ENCODE data around the gene NFRKB. TPM values are rescaled to one million over a fixed set of nuclear protein-coding genes. Genes with fewer than 3 reads are reported as not detected.

Gene NFRKB
- total and polyA plus RNA-seq, 9 donors: 15.3 to 33.9 (median 27.4) TPM

DNA sequence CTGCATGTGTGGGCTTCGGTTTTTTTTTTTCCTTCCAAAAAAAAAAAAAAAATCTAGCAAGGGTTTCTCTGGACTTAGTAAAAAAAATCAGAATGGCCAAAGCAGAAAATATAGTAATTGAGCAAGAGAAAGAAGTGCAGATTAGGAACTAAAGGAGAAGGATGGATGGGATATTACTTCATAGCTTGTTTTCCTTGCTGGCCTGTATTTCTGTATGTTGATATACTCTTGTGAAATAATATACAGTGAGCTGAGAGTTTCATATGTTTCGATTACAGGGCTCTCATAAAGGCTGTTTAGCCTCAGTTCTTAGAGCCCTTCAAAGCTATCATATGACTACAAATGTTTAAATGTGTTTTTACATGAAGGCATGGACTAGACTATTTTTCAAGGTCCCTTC, 34.3 kb upstream of the NFRKB start:
- 89 to 93% (median 93%) methylated on average over 2 of the region's 2 CpGs for WGBS, 3 donors
- Histone ChIP-seq H3K27ac (no peak overlapping the region), H3K36me3 (no peaks in the 10 kb centered on the region), H3K9me3 (no peaks in the 10 kb centered on the region), H3K4me1 (ENCODE audit: insufficient read depth) (peaks cover 1% of the 10 kb centered on the region), H3K27me3 (no peaks in the 10 kb centered on the region), H3K4me3 (no peak overlapping the region)
- TF ChIP-seq, protein P1, sequence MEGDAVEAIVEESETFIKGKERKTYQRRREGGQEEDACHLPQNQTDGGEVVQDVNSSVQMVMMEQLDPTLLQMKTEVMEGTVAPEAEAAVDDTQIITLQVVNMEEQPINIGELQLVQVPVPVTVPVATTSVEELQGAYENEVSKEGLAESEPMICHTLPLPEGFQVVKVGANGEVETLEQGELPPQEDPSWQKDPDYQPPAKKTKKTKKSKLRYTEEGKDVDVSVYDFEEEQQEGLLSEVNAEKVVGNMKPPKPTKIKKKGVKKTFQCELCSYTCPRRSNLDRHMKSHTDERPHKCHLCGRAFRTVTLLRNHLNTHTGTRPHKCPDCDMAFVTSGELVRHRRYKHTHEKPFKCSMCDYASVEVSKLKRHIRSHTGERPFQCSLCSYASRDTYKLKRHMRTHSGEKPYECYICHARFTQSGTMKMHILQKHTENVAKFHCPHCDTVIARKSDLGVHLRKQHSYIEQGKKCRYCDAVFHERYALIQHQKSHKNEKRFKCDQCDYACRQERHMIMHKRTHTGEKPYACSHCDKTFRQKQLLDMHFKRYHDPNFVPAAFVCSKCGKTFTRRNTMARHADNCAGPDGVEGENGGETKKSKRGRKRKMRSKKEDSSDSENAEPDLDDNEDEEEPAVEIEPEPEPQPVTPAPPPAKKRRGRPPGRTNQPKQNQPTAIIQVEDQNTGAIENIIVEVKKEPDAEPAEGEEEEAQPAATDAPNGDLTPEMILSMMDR (IDR thresholded peaks at IDR 0.05): no peak
- no peak for TF ChIP-seq POLR2A (IDR thresholded peaks at IDR 0.05)
- no peak for TF ChIP-seq EP300 (IDR thresholded peaks at IDR 0.05)
- intact Hi-C loops (cut with DNase I): no loop called here
- no peak for DNase-seq

DNA sequence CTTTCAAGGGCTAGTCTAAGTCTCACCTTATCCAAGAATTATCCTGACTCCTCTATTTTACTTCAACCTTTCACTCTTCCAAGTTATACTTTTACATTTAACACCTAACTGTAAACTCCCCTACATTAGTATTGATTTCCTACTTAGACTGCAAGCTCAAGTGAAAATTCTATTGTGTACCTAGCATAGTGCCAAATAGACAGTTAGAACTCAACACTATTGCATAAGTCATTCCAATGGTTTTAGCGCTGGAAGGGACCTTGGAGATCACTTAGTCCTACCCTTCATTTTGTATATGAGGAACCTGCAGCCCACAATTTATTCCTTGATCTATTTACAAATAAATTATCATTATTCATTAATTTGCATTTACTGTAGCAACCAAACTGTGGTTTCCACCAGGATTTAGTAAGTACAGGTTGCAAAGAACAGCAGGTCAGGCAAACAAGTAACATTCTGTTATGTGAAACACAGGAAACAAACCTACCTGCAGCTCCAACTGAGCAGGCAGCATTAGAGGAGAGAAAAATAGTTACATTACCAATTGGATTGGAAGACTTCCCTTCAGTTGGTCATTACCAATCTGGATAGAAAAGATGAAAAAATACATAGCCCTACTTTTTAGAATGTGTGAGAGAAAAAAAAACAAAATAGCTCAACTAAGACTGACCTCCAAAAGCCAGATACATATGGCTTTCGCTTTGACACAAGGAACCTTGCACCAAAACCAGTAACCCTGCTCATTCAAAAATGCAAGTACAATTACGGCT, 33.7 kb upstream of the NFRKB start:
- Histone ChIP-seq H3K36me3 (no peaks in the 10 kb centered on the region), H3K9me3 (no peaks in the 10 kb centered on the region), H3K27ac (no peak overlapping the region), H3K27me3 (no peaks in the 10 kb centered on the region), H3K4me3 (no peak overlapping the region), H3K4me1 (ENCODE audit: insufficient read depth) (peaks cover 1% of the 10 kb centered on the region)
- no peak for DNase-seq
- TF ChIP-seq EP300 (IDR thresholded peaks at IDR 0.05): no peak
- TF ChIP-seq, protein P1 (IDR thresholded peaks at IDR 0.05): no peak
- no peak for TF ChIP-seq POLR2A (IDR thresholded peaks at IDR 0.05)
- 92 to 96% (median 95%) methylated on average over 3 of the region's 3 CpGs for WGBS, 3 donors
- intact Hi-C loops (cut with DNase I): no loop called here

DNA sequence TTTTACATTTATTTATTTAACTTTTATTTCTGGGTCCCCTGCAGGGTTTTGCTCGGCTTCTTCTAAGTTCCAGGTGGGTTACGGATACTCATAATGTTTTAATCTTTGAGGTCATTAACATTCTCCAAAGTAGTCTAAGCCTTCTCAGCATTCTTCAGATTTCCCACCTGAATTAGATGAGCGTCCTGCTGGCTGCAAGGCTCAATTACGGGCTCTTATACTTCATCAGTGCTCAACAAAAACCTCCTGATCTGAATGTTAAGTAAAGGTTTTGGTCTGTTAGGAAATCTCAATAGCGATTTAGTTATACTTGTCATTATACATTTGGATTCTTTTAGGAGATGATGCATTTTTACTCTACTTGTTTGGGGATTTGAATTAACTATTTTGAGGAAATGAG, 27.3 kb upstream of the NFRKB start:
- no peaks in the 10 kb centered on the region for H3K4me1 ChIP-seq (ENCODE audit: insufficient read depth)
- TF ChIP-seq, protein P1 (IDR thresholded peaks at IDR 0.05): no peak
- TF ChIP-seq EP300 (IDR thresholded peaks at IDR 0.05): no peak
- no peak for TF ChIP-seq POLR2A (IDR thresholded peaks at IDR 0.05)
- 86 to 89% (median 87%) methylated on average over 5 of the region's 5 CpGs for whole genome bisulfite sequencing, 3 donors
- no peak overlapping the region for H3K4me3 ChIP-seq
- H3K27me3 ChIP-seq: no peaks in the 10 kb centered on the region
- intact Hi-C loops (cut with DNase I): loop anchor here (2.0 to 5.0 kb wide), 2 partner anchors 210 kb away; no protein-coding TSS in a partner anchor
- H3K9me3 ChIP-seq: no peaks in the 10 kb centered on the region
- DNase-seq: no peak
- H3K27ac ChIP-seq: no peak overlapping the region
- no peaks in the 10 kb centered on the region for H3K36me3 ChIP-seq

DNA sequence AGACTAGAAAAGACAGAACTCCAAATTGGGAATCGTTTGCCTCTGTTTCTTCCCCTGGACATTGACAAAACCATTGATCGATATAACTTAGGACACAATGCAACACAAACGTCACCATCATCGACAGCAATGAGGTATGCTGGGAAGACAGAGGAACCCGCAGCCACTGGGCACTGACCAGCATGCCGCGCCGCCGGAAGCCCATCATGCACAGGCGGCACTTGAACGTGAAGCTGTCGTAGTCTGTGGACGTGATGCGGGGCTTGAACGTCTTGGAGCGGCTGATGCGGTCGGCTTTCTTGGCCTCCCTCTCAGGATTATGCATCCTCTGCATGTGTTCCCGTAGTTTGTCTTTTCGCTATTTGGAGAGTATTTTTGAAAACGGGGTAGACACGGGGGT, 23.0 kb upstream of the NFRKB start:
- 94 to 97% (median 95%) methylated on average over 22 of the region's 22 CpGs for WGBS, 3 donors

More for the DNA sequence above, 23.0 kb upstream of the NFRKB start:
- Histone ChIP-seq H3K36me3 (no peaks in the 10 kb centered on the region), H3K4me1 (ENCODE audit: insufficient read depth) (no peaks in the 10 kb centered on the region), H3K27ac (no peak overlapping the region), H3K9me3 (no peaks in the 10 kb centered on the region), H3K27me3 (no peaks in the 10 kb centered on the region), H3K4me3 (no peak overlapping the region)
- TF ChIP-seq EP300 (IDR thresholded peaks at IDR 0.05): no peak
- no peak for TF ChIP-seq POLR2A (IDR thresholded peaks at IDR 0.05)
- TF ChIP-seq, protein P1 (IDR thresholded peaks at IDR 0.05): no peak
- intact Hi-C loops (cut with DNase I): no loop called here
- no peak for DNase-seq
